ENCODE results near the gene SWSAP1. TPM values are rescaled to one million over a fixed set of nuclear protein-coding genes. Genes with fewer than 3 reads are reported as not detected.
A peak's percentile ranks its signal among the peaks of the same experiment; 100 is the strongest.

SWSAP1 gene
- total RNA-seq, 1 donor from 2014 or later, result 1.7 TPM

DNA sequence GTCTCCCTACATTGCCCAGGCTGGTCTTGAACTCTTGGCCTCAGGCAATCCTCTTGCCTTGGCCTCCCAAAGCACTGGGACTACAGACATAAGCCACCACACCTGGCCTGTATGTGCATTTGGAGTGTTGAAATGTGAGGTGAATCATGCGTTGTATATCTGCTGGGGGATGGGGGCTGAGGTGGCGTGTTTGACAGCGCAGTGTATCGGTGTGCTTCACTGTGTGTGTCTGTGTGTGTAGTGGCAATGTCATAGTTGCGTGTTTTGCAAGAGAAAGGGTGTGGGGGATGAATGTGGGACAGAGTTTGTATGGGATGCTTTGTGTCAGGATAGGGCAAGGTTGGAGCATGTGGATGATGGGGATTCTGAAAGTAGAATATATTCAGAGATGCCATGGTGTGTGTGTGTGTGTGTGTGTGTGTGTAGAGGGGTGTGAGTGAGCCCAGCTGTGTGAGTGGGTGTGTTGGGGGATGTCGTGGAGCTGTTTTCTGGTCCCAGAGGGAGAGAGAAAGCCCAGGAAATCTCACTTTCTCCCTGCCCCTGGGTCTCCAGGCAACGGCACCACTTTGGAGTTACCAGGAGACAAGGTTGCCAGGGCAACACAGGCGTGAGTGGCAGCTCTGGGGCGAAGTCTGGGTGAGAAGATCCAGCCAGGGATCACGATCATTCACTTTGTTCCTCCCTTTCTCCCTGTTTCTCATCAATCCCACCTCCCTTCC, 1.1 kb upstream of the SWSAP1 start:
- TF ChIP-seq, protein P1, sequence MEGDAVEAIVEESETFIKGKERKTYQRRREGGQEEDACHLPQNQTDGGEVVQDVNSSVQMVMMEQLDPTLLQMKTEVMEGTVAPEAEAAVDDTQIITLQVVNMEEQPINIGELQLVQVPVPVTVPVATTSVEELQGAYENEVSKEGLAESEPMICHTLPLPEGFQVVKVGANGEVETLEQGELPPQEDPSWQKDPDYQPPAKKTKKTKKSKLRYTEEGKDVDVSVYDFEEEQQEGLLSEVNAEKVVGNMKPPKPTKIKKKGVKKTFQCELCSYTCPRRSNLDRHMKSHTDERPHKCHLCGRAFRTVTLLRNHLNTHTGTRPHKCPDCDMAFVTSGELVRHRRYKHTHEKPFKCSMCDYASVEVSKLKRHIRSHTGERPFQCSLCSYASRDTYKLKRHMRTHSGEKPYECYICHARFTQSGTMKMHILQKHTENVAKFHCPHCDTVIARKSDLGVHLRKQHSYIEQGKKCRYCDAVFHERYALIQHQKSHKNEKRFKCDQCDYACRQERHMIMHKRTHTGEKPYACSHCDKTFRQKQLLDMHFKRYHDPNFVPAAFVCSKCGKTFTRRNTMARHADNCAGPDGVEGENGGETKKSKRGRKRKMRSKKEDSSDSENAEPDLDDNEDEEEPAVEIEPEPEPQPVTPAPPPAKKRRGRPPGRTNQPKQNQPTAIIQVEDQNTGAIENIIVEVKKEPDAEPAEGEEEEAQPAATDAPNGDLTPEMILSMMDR (IDR thresholded peaks at IDR 0.05; ENCODE audit: insufficient read depth, low read depth, low read length), result no peak
- TF ChIP-seq EZH2 (IDR thresholded peaks at IDR 0.05; ENCODE audit: insufficient read depth, low read length), result no peak
- Histone ChIP-seq H3K79me2 (ENCODE audit: insufficient read depth, low read length) (no peaks in the 10 kb centered on the region), H3K4me3 (ENCODE audit: insufficient read depth, low read depth, low read length) (no peak overlapping the region), H3K9ac (ENCODE audit: low read length) (no peak overlapping the region), H3K27ac (ENCODE audit: low read depth, low read length) (no peak overlapping the region), H4K20me1 (ENCODE audit: insufficient read depth, low read length) (peaks cover 7% of the 10 kb centered on the region), H3K27me3 (ENCODE audit: insufficient read depth, low read length) (no peaks in the 10 kb centered on the region), H3K4me1 (ENCODE audit: insufficient read depth, low read length) (peaks cover 37% of the 10 kb centered on the region), H2AFZ (ENCODE audit: low read depth, low read length) (no peak overlapping the region), H3K4me2 (ENCODE audit: low read length) (peak overlapping the region; percentile 78), H3K36me3 (ENCODE audit: insufficient read depth, low read length) (no peaks in the 10 kb centered on the region), H3K9me3 (ENCODE audit: insufficient read depth, low read depth, low read length) (no peaks in the 10 kb centered on the region)
- H3K36me3 Mint-ChIP-seq (ENCODE audit: low read depth, unreplicated experiment), result peaks cover 7% of the 10 kb centered on the region
- H3K9me3 Mint-ChIP-seq (ENCODE audit: unreplicated experiment), result no peaks in the 10 kb centered on the region
- peak; percentile 25 for DNase-seq (ENCODE audit: low read depth)
- FAIRE-seq, result no peak
- no peak overlapping the region for H3K4me3 Mint-ChIP-seq (ENCODE audit: unreplicated experiment)
- peaks cover 9% of the 10 kb centered on the region for H3K4me1 Mint-ChIP-seq (ENCODE audit: low read depth, unreplicated experiment)
- H3K27me3 Mint-ChIP-seq (ENCODE audit: low read depth, unreplicated experiment), result no peaks in the 10 kb centered on the region
- no peak overlapping the region for H3K27ac Mint-ChIP-seq (ENCODE audit: unreplicated experiment)

DNA sequence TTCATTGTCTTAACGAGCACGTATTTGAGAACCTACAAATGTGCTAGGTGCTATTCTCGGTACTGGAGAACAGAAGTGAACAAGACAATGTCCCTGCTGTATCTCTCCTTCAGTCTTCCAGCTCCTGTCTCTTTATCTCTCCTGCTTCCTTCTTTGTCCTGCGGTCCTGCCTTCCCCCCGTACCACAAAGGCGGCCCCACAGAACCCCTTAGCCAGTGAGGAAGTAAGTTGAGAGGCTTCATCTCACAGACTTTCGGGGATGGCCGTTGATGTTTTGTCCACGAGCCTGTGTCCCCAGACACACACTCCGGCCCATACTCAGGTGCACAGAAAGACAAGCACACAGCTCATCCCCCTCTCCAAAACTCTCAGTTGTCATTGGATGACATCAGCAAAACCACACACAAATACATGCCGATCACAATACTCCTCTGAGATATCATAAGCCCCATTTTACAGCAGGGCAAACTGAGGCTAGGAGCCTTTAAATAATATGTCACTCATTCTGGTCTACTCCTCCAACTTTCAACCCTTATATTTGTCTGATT, 507 bp upstream of the SWSAP1 start:
- H3K9me3 Mint-ChIP-seq (ENCODE audit: unreplicated experiment), result no peaks in the 10 kb centered on the region
- TF ChIP-seq, protein P1 (IDR thresholded peaks at IDR 0.05; ENCODE audit: insufficient read depth, low read depth, low read length), result no peak
- no peak for TF ChIP-seq EZH2 (IDR thresholded peaks at IDR 0.05; ENCODE audit: insufficient read depth, low read length)

More for the DNA sequence above, 507 bp upstream of the SWSAP1 start:
- Histone ChIP-seq H3K36me3 (ENCODE audit: insufficient read depth, low read length) (no peaks in the 10 kb centered on the region), H3K4me2 (ENCODE audit: low read length) (peak overlapping the region; percentile 78), H3K9me3 (ENCODE audit: insufficient read depth, low read depth, low read length) (no peaks in the 10 kb centered on the region), H3K9ac (ENCODE audit: low read length) (peak overlapping the region; percentile 84), H3K4me3 (ENCODE audit: insufficient read depth, low read depth, low read length) (peak overlapping the region; percentile 70), H2AFZ (ENCODE audit: low read depth, low read length) (peak overlapping the region; percentile 21), H3K27ac (ENCODE audit: low read depth, low read length) (no peak overlapping the region), H3K27me3 (ENCODE audit: insufficient read depth, low read length) (no peaks in the 10 kb centered on the region), H3K79me2 (ENCODE audit: insufficient read depth, low read length) (no peaks in the 10 kb centered on the region), H3K4me1 (ENCODE audit: insufficient read depth, low read length) (peaks cover 42% of the 10 kb centered on the region), H4K20me1 (ENCODE audit: insufficient read depth, low read length) (peaks cover 9% of the 10 kb centered on the region)
- H3K36me3 Mint-ChIP-seq (ENCODE audit: low read depth, unreplicated experiment), result peaks cover 7% of the 10 kb centered on the region
- peak overlapping the region; percentile 35 for H3K27ac Mint-ChIP-seq (ENCODE audit: unreplicated experiment)
- no peak overlapping the region for H3K4me3 Mint-ChIP-seq (ENCODE audit: unreplicated experiment)
- DNase-seq (ENCODE audit: low read depth) (no peak), FAIRE-seq (no peak)
- peaks cover 13% of the 10 kb centered on the region for H3K4me1 Mint-ChIP-seq (ENCODE audit: low read depth, unreplicated experiment)
- H3K27me3 Mint-ChIP-seq (ENCODE audit: low read depth, unreplicated experiment), result no peaks in the 10 kb centered on the region

Measured in astrocyte (in vitro differentiated cells and primary cell).